Iris pigment epithelial cell (primary cell): ENCODE measurements around the gene DDX4.
A peak's percentile ranks its signal among the peaks of the same experiment; 100 is the strongest.
"Not testable (repeated sequence)": the region's sequence is repeated elsewhere in the genome, so short reads cannot be mapped to it uniquely, and the experiment has no call there.

Source experiments
- DNase-seq: peaks from one replicate; pipeline ENCODE4 v3.0.0-alpha.2; 2011; ENCODE audit warnings: low read depth

Gene DDX4

GRCh38 chr5:55724281-55724680 lies 13.6 kb upstream of the DDX4 start:
- peak; percentile 4 for DNase-seq

DNA sequence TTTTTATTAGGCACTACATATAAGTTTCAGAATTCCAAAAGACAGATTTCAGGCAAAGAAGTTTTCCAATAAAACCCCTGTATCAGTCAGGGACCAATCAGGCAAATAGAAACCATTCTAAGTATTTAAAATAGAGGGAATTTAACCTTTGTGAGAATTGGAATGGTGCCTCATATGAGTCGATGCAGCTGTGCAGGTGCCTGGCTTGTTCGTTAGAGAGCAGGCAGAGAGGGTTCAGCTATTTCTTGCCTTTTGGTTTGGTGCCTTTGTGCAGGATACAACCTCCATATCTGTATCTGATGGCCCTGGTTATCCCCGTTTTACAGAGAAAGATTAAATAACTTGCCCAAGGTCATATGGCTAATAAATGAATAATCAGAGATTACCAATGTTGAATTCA lies 6.0 kb upstream of the DDX4 start:
- no peak for DNase-seq

DNA sequence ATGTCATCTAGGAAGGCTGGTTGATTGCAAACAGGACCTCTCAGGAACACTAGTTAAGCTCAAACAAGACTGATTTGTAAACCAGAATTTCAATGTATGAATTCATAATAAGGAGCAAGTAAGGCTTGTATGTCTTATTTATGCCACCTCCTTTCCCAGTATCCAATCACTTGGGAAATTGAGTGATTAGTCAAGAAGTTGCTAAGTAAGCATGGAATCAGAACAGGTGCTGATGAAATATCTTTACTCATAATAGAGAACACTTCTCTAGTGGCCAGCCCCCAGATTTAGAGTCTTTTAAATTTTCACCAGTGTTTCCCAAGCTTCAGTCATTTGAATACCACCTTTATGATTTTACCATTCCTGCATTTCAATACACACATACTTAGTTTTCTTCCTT lies 5.3 kb upstream of the DDX4 start:
- no peak for DNase-seq

DNA sequence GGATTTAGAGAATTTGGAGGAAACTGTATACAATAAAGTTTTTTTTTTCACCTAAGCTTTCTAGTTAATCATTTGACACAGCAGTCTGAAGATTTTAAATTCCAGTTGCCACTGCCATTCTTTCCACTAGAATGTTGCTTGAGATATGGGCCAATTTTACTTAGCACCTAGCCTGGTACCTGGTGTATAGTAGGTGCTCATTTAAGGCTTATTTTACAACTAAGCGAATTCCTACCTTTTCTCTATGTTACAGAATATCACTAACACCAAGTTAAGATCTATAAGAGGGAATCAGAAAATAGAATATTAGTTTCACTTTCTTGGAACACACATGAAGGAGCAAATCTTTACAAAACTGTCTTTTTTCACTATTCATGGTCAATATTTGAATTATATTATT lies 3.2 kb upstream of the DDX4 start:
- DNase-seq: no peak

DNA sequence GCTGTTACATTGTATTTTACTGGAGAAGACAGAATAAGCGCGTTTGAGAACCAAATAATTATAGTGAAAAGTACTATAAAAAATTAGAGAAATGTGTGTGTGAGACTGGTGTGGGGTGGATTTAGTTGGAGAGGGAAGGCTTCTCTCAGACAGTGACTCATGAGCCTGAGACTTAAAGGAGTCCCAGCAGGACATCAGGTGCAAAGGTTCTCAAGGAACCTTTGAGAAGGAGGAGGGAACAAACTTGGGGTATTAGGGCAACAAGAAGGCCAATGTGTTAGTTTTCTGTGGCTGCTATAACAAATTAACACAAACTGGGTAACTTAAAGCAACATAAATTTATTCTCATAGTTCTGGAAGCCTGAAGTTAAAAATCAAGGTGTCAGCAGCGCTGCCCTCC lies 4.9 kb downstream of the DDX4 start:
- DNase-seq: peak; percentile 12

DNA sequence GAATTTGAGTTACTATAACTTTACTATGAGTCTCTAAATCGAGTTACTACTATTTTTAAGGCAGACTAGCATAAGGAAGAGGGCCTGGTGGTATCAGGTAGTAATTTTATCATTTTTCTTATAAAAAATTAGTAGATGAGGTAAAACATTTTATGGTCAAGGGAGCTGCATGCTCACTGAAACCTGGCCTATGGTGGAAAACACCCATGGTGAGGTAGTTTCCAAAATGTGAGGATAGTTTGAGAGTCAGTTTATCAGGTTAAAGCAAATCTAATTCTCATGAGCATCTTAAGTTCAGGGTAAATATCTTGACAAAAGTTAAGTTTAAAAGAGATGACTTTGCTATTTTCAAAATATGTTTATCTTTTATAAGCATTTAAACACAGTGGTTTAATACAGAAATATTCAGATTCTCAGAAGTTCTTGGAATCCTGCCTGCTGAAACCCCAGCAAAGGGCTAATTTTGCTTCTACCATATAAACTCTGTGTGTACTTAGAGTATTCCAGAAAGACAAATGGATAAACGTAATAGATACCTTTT lies 10.0 kb downstream of the DDX4 start:
- DNase-seq: no peak

DNA sequence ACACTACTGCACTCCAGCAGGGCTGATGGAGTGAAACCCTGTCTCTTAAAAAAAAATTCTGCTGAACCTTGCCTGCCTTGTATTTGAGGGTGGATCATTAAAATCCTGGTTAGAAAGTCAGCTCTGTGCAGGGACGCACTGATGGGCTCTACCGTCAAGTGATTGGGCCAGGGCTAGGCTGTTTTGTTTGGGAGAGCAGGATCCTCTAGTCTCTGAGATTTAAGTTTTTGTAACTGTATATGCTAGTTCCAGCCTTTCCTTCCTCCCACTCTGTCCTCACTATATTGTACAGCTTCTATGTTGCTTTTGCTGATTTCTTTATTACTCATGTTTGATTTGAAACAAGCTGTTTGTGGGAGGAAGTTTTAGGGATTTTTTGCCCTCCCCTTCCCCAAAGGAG lies 11.5 kb downstream of the DDX4 start:
- DNase-seq: no peak

DNA sequence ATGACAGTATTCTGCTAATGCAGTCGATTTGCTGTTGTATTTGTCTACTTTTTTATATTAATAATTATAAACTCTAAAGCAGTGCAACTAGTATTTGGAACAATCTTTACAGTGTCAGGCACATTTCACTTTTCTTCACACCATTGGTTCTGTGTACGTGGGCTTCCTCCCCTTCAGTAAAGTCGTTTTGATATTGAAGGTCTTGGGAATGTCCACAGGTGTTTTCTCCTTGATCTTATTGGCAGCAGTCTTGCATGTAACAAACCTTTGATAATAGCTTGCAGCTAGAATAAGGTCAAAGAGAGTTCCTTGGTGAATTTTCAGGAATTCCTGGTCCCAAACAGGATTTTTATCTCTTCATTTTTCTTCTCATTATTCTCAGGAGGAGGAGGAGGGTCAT lies 12.2 kb downstream of the DDX4 start:
- DNase-seq: no peak

DNA sequence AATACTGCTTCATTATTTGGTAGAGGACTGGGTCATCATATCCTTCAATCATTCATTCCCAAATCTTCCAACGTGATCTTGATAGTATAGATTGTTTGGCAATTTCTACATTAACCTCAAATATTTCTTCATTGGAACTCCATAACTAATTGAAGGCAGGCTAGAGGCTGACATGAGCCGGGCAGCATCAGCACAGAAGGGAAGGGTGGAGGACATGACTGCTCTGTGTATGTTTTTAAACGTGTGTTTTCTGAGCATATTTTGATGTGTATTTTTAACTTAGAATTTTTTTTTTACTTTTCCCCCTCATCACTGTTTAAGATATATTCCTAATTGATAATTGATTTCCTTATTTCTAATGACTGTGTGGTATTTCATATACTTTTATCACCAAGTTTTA lies 12.6 kb downstream of the DDX4 start:
- no peak for DNase-seq

- no peak for DNase-seq
Measured at GRCh38 chr5:55758231-55758630, 20.4 kb downstream of the DDX4 start.

DNA sequence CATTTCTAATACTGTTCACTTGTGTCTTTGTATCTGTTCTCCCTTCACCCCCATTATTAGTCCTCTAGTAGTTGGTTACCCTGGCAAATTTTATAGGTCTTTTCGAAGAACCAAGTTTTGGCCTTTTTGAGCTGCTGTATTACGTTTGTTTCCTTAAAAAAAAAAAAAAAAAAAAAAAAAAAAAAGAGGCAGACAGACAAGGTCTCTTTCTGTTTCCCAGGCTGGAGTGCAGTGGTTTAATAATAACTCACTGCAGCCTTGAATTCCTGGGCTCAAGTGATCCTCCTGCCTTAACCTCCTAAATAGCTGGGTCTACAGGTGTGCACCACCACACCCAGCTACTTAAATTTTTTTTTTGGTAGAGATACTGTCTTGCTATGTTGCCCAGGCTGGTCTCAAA lies 20.9 kb downstream of the DDX4 start:
- no peak for DNase-seq

DNA sequence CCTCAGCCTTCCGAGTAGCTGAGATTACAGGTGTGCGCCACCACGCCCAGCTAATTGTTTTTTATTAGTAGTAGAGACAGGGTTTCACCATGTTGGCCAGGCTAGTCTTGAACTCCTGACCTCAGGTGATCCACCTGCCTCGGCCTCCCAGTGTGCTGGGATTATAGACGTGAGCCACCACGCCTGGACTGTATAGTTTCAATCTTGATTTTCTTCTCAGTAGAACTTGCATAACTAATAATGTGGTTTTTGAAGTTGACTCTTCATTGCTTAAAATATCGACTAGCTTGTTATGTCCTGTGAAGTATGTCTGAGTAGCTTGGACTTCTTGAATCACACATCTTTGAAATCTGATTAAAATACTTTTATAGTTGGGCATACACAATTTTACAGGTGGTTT lies 23.9 kb downstream of the DDX4 start:
- DNase-seq: not testable (repeated sequence)

DNA sequence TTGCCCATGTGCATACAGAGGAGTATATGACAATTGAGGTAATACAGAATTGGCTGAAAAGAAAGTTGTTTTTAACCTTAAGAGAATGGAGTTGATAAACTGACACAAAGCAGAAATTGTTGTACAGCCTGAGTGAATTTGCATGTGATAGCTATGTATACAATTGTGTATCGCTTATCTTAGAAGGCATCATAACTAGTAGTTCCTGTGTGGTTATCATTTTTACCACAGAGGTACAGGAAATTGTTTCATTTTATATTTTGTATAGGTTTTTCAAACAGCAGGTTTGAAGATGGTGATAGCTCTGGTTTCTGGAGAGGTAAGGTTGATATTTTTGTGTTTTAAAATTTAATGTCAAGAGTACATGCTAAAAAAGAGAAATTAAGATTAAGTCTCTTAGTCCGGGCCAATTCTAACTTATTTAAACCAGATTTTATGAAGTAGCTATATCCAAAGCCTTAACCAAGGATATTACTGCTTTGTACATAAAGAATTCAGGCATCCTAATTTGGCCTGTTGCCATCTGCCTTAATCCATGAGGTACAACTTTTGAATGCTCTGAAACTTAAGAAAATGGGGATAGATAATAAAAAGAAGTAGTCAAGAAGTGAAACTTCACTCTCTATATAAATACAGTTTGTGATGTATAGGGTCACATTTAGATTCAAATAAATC lies 26.0 kb downstream of the DDX4 start:
- DNase-seq: no peak

GRCh38 chr5:55768279-55768678 lies 30.4 kb downstream of the DDX4 start:
- DNase-seq: no peak

GRCh38 chr5:55771175-55771655 lies 33.4 kb downstream of the DDX4 start:
- DNase-seq: peak; percentile 30

GRCh38 chr5:55773057-55773456 lies 35.2 kb downstream of the DDX4 start:
- peak; percentile 4 for DNase-seq

GRCh38 chr5:55777332-55777731 lies 39.5 kb downstream of the DDX4 start:
- DNase-seq: no peak

DNA sequence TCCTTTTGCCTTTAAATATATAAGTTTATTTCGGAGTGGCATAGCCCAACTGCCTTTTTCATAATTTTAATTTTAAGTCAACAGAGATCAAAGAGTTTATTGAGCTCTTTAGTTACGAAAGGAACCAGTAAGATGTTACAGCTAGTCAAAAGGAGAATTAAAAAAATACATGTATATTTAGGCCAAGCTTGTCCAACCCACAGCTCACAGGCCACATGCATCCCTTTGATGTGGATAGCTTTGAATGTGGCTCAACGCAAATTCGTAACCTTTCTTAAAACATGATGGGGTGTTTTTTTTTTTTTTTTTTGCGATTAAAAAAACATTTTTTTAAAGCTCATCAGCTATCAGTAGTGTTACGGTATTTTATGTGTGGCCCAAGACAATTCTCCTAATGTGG lies 63.1 kb downstream of the DDX4 start:
- DNase-seq: no peak

DNA sequence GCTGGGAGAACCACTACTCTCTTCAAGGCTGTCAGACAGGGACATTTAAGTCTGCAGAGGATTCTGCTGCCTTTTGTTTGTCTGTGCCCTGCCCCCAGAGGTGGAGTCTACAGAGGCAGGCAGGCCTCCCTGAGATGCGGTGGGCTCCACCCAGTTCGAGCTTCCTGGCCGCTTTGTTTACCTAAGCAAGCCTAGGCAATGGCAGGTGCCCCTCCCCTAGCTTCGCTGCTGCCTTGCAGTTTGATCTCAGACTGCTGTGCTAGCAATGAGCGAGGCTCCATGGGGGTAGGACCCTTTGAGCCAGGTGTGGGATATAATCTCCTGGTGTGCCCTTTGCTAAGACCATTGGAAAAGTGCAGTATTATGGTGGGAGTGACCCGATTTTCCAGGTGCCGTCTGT lies 71.0 kb downstream of the DDX4 start:
- not testable (repeated sequence) for DNase-seq

GRCh38 chr5:55815939-55816338 lies 78.1 kb downstream of the DDX4 start:
- peak; percentile 8 for DNase-seq

DNA sequence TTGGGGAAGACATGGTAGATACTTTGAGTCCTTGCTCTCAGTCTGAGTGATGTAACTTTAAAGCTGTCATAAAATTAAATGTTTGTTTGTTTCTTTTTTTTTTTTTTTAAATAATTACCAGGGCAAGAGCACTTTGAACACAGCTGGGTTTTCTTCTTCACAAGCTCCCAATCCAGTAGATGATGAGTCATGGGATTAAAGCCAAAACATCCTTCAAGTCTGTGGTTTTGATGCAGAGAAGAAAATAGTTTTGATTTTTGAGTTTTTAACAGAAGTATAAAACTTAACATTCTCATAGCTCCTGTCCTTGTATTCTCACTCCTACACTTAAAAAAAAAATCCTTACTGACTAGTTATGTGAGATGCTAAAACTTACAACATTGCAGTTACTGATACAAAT lies 78.5 kb downstream of the DDX4 start:
- peak; percentile 97 for DNase-seq

DNA sequence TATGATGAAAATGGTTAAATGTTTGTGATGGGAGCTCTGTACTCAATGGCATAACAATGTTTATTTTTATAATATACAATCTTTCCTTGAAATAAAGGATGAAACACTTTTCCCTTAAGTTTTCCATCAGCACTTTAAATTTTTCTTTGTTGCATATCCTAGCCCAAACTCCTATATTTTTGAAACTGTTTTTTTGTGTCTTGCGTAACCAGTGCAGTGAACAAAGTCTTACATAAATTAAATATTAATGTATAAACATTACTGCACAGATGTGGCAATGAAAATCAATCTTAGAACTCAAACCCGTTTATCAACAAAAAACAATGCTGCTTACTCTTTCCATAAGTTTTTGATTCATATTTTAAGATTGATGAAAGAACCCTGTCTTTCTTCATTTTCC lies 79.2 kb downstream of the DDX4 start:
- peak; percentile 36 for DNase-seq

DNA sequence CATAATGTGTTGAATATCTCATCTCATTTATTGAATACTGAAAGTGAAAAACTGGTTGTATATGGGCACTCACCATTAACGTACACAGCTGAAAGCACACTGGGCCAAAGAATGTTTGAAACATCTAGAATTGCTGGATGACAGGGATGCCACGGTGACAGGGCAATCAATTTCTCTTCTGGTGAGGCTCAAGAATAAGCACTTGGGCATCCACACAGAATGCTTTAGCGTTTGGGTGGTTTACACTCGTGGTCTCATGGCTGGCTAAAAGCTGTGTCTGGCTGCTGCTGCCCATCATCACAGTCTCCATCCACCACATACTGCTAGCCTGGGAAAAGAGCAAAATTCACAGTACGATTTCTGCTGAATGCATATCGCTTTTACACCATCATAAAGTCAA lies 82.6 kb downstream of the DDX4 start:
- DNase-seq: no peak
